HEK293 (cell line): ENCODE results near the gene KRT38.

Source experiments
- GLIS1 ChIP-seq: fragments of 450-650 bp; formaldehyde crosslinking; IDR thresholded peaks from 2 replicates; pipeline ENCODE4 v1.5.1; 2016; ENCODE audit warnings: missing biosample characterization, missing genetic modification characterization
- KLF9 ChIP-seq: fragments of 450-650 bp; formaldehyde crosslinking; IDR thresholded peaks from 2 replicates; pipeline ENCODE4 v1.5.1; 2016; ENCODE audit warnings: missing biosample characterization, missing genetic modification characterization, low read depth
- SP2 ChIP-seq: fragments of 450-650 bp; formaldehyde crosslinking; IDR thresholded peaks from 2 replicates; pipeline ENCODE4 v1.5.1; 2016; ENCODE audit warnings: missing biosample characterization, missing genetic modification characterization
- ZBTB1 ChIP-seq: fragments of 450-650 bp; formaldehyde crosslinking; IDR thresholded peaks from 2 replicates; pipeline ENCODE4 v1.5.1; 2016; ENCODE audit warnings: missing biosample characterization, missing genetic modification characterization
- ZBTB7A ChIP-seq: fragments of 450-650 bp; formaldehyde crosslinking; IDR thresholded peaks from 2 replicates; pipeline ENCODE4 v1.5.1; 2016; ENCODE audit warnings: low read depth, missing biosample characterization, missing genetic modification characterization
- ZNF140 ChIP-seq: fragments of 450-650 bp; formaldehyde crosslinking; IDR thresholded peaks from 2 replicates; pipeline ENCODE4 v1.5.1; 2016; ENCODE audit warnings: missing biosample characterization, missing genetic modification characterization
- ZNF664 ChIP-seq: fragments of 450-650 bp; formaldehyde crosslinking; IDR thresholded peaks from 2 replicates; pipeline ENCODE4 v1.5.1; 2016; ENCODE audit warnings: missing biosample characterization, missing genetic modification characterization
- ZNF792 ChIP-seq: fragments of 450-650 bp; formaldehyde crosslinking; IDR thresholded peaks from 2 replicates; pipeline ENCODE4 v1.5.1; 2016; ENCODE audit warnings: missing biosample characterization, missing genetic modification characterization
- ZXDB ChIP-seq: fragments of 450-650 bp; formaldehyde crosslinking; IDR thresholded peaks from 2 replicates; pipeline ENCODE4 v1.5.1; 2016; ENCODE audit warnings: missing biosample characterization, missing genetic modification characterization
- TF ChIP-seq, protein P1 (sequence below): IDR thresholded peaks from 2 replicates; pipeline ENCODE4 v1.6.1; 2011; ENCODE audit warnings: mild to moderate bottlenecking, low read depth, low read length, borderline replicate concordance
- TF ChIP-seq, protein P2 (sequence below): fragments of 450-650 bp; formaldehyde crosslinking; IDR thresholded peaks from 2 replicates; pipeline ENCODE4 v1.5.1; 2016; ENCODE audit warnings: missing biosample characterization, missing genetic modification characterization
- TF ChIP-seq, protein P3 (sequence below): fragments of 450-650 bp; formaldehyde crosslinking; IDR thresholded peaks from 2 replicates; pipeline ENCODE4 v1.5.1; 2016; ENCODE audit warnings: missing biosample characterization, missing genetic modification characterization
- TF ChIP-seq, protein P4 (sequence below): fragments of 450-650 bp; formaldehyde crosslinking; IDR thresholded peaks from 2 replicates; pipeline ENCODE4 v1.5.1; 2016; ENCODE audit warnings: missing biosample characterization, missing genetic modification characterization

DNA sequence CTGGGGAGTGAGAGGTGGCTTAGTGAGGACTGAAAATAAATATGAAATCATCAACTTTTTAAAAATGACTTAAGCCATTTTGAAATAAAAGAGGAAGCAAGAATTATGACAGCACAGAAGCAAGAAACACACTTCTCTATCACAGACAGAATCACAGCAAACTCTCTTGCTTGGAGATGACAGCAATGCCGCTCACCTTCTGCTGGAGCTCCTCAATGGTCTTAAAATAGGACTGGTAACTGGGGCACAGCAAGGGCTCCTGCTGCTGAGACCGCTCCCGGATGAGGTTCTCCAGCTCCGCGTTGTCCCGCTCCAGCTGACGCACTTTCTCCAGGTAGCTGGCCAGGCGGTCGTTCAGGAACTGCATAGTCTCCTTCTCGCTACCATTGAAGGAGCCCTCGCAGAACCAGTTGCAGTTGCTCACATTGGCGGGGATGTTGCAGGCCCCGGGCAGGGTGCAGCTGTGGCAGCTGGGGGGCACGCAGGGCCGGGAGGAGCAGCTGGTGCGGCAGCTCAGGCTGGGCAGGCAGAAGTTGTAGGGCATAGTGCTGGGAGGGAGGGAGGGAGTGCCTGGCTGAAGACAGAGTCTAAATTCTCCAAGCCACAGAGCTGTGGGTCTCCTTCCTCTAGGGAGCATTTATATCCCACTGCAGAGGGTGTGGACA is 43.7 kb downstream of the KRT38 start, which contains the start of gene KRT31:
- TF ChIP-seq, protein P1, sequence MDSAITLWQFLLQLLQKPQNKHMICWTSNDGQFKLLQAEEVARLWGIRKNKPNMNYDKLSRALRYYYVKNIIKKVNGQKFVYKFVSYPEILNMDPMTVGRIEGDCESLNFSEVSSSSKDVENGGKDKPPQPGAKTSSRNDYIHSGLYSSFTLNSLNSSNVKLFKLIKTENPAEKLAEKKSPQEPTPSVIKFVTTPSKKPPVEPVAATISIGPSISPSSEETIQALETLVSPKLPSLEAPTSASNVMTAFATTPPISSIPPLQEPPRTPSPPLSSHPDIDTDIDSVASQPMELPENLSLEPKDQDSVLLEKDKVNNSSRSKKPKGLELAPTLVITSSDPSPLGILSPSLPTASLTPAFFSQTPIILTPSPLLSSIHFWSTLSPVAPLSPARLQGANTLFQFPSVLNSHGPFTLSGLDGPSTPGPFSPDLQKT = no peak
- no peak for TF ChIP-seq ZNF140
- TF ChIP-seq ZXDB (tag by site-specific recombination) = no peak
- TF ChIP-seq, protein P2, sequence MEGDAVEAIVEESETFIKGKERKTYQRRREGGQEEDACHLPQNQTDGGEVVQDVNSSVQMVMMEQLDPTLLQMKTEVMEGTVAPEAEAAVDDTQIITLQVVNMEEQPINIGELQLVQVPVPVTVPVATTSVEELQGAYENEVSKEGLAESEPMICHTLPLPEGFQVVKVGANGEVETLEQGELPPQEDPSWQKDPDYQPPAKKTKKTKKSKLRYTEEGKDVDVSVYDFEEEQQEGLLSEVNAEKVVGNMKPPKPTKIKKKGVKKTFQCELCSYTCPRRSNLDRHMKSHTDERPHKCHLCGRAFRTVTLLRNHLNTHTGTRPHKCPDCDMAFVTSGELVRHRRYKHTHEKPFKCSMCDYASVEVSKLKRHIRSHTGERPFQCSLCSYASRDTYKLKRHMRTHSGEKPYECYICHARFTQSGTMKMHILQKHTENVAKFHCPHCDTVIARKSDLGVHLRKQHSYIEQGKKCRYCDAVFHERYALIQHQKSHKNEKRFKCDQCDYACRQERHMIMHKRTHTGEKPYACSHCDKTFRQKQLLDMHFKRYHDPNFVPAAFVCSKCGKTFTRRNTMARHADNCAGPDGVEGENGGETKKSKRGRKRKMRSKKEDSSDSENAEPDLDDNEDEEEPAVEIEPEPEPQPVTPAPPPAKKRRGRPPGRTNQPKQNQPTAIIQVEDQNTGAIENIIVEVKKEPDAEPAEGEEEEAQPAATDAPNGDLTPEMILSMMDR = no peak
- TF ChIP-seq ZBTB7A (tag by site-specific recombination) = no peak
- TF ChIP-seq ZNF792 (tag by site-specific recombination) = no peak
- TF ChIP-seq SP2 (tag by site-specific recombination) = no peak
- TF ChIP-seq GLIS1 (tag by site-specific recombination) = no peak
- TF ChIP-seq, protein P3, sequence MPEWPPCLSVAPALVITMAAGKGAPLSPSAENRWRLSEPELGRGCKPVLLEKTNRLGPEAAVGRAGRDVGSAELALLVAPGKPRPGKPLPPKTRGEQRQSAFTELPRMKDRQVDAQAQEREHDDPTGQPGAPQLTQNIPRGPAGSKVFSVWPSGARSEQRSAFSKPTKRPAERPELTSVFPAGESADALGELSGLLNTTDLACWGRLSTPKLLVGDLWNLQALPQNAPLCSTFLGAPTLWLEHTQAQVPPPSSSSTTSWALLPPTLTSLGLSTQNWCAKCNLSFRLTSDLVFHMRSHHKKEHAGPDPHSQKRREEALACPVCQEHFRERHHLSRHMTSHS (tag by site-specific recombination) = no peak
- TF ChIP-seq ZNF664 (tag by site-specific recombination) = no peak
- no peak for TF ChIP-seq ZBTB1
- TF ChIP-seq KLF9 = no peak
- TF ChIP-seq, protein P4, sequence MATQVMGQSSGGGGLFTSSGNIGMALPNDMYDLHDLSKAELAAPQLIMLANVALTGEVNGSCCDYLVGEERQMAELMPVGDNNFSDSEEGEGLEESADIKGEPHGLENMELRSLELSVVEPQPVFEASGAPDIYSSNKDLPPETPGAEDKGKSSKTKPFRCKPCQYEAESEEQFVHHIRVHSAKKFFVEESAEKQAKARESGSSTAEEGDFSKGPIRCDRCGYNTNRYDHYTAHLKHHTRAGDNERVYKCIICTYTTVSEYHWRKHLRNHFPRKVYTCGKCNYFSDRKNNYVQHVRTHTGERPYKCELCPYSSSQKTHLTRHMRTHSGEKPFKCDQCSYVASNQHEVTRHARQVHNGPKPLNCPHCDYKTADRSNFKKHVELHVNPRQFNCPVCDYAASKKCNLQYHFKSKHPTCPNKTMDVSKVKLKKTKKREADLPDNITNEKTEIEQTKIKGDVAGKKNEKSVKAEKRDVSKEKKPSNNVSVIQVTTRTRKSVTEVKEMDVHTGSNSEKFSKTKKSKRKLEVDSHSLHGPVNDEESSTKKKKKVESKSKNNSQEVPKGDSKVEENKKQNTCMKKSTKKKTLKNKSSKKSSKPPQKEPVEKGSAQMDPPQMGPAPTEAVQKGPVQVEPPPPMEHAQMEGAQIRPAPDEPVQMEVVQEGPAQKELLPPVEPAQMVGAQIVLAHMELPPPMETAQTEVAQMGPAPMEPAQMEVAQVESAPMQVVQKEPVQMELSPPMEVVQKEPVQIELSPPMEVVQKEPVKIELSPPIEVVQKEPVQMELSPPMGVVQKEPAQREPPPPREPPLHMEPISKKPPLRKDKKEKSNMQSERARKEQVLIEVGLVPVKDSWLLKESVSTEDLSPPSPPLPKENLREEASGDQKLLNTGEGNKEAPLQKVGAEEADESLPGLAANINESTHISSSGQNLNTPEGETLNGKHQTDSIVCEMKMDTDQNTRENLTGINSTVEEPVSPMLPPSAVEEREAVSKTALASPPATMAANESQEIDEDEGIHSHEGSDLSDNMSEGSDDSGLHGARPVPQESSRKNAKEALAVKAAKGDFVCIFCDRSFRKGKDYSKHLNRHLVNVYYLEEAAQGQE (tag by site-specific recombination) = no peak
